ENCODE measurements around the gene IGSF21.

The IGSF21 gene

DNA sequence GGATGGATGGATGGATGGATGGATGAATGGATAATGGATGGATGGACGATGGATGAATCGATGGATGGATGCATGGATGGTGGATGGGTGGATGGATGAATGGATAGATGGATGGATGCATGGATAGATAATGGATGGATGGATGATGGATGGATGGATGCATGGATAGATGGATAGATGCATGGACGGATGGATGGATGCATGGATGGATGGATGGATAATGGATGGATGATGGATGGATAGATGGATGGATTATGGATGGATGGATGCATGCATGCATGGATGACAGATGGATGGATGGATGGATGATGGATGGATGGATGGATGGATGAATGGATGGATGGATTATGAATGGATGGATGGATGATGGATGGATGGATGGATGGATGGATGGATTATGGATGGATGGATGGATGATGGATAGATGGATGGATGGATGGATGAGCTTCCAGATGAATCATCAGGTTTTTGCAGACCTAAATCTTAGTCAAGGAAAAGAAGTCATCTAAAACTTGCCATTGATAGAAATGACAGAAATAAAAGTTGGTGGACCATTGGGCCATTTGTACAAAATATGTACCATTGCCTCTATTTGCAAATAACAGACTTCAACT is 197.7 kb downstream of the IGSF21 start:
- no peak for DNase-seq

DNA sequence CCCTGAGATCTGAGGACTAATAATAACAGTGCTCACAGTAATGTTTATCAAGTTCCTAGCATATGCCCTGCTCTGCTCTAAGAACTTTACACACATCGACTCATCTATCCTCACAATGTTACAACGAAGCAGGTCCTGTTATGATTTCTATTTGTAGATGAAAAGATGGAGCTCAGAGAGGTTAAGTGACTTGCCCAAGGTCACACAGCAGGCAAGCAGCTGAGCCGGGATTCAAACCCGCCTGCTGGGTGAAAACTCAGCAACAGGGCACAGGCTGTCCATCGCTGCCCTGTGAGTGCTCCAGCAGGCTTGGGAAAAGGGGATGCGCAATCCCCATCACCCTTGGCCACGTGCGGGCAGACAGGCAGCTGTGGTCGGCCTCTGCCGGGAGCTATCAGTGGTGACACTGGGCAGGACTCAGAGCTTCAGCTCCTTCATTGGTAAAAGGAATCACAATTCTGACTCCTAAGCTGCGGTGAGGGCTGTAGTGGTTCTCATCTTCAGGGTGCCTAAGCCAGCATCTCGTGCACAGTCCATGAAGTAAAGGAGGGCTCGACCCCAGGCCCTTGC is 199.8 kb downstream of the IGSF21 start:
- no peak for DNase-seq

DNA sequence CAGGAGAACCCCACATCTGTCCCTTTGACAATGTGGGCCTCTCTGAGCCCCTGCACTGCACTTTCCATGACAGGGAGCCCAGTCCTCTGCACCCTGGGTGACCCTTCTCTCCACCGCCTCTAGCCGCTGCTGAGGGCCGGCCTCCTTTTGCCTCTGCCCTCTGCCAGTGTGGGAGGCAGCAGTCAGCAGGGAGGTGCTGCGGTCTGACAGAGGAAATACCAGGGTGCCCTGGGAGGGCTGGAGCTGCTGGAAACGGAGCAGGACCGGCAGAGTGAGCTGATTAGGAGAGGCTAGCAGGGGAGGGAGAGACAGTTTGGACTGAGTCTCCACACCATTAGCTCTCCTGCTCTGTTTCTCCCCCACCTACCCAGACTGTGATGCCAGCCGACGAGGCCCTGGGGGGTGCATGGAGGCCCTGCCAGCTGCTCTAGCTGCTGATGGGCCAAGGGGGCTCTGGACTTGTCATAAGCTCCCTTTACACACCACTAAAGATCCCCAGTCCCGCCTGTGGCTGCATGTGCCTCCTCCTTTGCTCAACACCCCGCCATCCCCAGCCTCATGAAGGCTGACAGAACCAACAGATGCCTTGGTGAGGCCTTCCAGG is 202.1 kb downstream of the IGSF21 start:
- no peak for DNase-seq

DNA sequence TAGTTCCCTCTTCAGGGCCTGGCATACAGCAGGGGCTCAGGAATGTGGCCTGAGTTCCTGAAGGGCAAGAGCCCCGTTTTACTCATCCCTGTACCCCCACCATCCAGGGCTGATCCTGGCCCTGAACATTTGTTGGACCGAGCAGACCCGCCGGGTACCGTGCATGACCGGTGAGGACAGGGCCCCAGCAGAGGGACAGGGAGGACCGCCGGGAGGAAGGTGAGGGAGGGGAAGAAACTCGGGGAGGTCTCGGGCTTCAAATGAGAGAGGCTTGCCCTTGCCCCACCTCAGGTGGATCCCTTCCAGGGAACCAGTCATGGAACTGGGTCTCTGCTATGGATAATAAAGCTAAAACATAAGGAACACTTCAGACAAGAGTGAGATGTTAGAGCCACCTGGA is 205.4 kb downstream of the IGSF21 start:
- no peak for DNase-seq

DNA sequence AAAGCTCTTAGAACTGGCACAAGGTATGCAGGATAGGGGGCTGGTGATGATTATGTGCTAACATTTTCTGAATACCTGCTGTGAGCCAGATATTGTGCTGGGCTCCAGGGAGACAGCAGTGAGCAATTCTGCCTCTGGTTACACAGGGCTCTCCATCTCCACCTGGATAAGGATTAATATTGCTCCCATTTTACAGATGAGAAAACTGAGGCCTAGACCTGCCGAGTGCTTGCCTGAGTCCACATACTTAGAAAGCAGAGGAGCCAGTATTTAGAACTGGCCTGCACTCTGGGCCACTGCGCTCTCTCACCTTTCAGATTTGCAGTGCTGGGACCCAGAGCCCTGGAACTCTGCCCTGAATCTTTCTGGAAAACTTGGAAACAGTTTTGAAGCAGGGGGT is 205.9 kb downstream of the IGSF21 start:
- no peak for DNase-seq

DNA sequence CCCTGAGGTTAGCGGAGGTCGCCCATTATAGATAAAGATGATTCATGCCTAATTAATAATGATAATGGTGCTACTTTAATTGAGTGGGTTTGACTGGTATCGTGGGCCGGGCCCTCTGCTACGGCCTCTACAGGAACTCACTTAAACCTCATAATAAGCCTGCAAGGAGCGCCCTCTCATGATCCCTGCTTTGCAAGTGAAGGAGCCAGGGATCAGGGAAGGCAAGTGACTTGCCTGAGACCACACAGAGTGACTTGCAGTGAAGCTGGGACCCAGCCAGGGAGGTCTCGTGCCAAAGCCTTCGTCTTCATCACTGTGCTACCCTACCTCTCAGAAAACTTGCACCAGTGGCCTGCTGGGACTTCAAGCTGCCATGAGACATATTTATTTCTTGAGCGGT is 206.8 kb downstream of the IGSF21 start:
- no peak for DNase-seq

DNA sequence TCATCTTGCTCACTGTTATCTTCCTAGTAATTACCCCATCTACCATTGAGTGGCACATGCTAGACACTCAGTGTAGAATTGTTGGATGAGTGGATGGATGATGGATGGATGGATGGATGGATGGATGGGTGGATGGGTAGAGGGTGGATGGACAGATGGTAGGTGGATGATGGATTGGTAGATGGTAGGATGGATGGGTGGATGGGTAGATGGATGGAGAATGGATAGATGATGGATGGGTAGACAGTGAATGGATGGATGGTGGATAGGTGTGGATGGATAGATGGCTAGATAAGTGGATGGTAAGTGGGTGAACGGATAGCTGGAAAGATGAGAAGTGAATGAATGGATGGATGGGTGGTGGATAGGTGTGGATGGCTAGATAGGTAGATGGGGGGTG is 207.9 kb downstream of the IGSF21 start:
- DNase-seq, result no peak

DNA sequence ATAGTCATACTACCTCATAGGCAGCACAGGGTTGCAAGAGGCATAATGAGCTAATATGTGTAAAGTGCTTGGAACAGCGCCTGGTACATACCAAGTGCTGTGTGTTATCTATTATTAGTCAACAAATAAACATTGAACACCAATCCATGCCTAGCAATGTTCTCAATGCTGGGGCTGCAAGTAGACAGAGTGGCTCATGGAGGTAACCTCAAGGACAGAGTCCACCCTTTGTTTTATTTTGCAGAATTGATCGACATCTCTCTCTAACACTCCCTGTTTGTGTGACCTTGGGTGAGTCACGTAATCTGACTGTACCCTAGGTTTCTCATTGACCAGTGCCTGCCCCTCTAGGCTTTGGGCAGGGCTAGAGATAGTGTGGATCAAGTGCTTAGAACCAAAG is 209.2 kb downstream of the IGSF21 start:
- no peak for DNase-seq

DNA sequence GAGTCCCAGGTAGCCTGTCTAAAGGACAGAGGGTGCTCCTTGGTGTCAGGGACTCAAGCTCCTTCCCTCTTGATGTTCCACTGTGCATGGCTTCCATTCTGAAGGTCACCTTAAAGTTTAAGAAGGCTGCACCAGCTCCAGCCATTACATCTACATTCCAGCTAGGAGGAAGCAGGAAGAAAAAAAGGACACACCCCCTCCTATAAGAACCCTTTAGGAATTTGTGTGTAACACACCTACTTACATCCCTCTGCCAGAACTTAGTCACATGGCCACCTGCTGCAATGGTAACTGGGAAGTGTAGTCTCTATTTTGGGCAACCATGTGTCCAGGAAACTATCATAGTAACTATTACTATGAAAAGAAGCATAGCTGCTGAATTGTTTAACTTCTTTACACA is 211.5 kb downstream of the IGSF21 start:
- no peak for DNase-seq

DNA sequence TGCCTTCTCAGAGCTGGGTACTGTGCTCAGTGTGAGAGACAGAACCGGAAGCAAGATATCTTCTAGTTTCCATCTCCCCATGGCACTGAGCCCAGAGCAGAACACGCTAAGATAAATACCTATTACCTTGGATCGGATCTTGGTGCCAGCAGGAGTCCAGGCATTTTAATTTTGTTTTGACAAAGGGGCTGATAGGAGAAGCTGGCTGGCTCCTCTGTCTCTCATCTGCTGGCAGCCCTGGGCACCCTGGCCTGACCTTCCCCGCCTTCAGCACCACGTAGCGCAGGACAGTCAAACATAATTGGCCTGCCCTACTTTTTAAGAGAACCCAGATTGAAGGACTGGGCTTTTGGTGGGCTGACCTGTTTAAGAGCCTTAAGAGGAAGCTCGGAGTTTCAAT is 212.5 kb downstream of the IGSF21 start:
- no peak for DNase-seq

DNA sequence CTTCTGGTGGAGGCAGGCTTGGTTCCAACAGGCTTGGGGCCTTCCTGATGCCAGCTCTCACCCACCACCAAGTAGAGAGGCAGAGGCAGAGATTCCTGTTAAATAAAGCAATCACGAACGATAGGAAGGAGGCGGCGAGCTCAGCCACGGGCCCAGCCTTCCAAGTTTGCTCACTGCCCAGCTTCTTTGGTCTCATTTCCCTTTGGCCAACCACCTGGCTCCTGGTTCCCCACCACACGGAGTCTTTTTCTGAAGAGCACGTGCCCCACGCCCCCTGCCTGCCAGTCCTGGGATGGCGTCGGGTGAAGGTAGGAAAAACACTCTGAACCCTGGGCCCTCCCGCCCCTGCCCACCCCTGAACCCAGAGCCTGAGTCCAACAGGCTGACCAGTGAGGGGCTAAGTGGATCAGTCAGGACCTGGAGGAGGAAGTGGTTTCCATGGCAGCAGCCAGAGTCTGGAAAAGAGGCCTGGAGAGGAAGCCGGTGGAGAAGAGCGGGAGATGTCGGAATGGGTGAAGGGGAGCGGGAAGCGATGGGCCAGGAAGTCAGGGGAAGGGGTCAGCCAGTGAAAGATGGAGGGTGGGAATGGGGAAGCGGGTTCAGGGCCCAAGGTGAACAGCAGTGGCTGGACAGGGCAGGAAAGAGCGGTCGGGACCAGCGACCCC is 214.9 kb downstream of the IGSF21 start:
- no peak for DNase-seq

DNA sequence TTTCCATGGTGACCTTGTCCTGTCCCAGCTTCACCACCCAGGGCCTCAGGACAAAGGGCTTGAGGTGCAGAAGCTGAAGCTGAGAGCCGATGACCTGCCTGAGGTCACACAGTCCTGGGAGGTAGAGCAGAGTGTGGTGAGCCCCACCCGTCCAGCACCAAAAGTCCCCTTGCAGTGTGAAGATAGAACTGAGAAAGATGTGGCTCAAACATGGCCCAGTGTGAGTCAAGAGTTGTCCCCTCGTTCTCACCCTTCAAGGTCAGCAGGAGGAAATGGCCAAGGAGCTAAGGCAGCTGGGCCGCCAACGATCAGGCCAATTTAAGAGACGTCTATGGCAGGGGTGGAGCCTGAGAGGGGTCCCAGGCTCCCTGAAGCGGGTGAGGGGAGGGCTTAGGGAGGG is 215.7 kb downstream of the IGSF21 start:
- DNase-seq, result no peak

DNA sequence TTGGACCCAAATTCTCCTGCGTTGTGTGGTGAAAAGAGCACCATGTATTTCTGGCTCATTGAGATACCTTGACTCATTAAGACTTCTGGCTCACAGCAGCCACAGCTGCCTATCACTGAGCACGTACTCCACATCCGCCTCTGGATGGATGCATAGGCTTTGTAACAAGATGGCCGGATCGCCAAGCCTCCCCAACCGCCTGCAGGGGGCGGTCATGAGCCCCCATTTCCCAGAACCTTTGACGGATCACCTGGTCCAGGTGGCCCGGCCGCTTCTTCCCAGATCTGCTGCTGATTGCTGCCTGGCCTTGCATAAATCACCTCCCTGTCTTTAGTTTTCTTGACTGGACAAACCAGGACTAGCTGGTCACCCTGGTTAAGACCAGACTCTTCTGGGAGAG is 216.6 kb downstream of the IGSF21 start:
- DNase-seq, result no peak

DNA sequence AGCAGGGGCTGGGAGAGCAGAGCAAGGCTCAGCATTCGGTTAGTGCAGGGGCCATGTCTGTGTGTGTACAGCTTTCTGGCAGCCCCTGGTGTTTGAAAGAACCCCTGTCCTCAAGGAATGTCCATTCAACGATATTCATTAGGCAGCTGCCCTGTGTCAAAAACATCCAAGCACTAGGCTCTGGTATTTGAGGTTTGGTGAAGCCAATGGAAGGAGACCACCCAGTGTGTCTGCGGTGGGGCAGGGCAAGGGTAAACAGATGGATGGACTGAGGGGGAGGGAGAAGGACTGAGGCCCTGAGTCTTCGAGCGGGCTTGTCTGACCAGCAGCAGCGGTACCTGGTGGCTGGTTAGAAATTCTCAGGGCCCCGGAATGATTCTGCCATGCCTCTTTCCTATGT is 217.5 kb downstream of the IGSF21 start:
- DNase-seq, result no peak

DNA sequence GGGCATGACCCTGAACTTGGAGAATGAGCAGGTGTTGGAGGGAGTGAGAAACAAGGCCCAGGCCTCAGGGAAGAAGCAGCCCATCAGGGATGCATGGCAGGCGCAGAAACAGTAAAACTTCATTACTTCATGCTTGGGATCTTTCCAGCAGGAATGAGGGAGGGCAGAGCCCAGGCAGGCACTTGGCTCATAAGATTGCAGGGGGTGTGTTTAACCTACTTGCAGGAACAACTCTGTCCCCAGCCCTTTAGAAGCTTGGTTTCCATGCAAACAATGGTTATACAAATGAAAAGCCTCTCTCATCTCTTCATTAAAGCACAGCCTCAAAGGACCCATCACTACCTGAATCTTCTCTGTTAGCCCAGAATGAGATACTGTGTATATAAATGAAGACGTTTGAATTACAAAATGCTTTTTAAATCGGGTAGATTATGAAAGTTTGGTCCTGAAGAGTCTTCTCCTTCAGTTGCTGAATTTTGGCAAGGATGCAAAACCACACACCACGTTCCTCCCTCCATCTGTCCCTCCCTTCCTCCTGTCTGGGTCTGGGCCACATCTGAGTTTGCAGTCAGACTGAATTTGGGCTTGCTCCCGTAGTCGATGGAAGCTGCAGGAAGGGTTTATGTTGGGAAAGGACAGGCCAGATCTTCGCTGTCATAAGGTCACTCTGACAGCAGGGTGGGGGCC is 218.8 kb downstream of the IGSF21 start:
- no peak for DNase-seq

DNA sequence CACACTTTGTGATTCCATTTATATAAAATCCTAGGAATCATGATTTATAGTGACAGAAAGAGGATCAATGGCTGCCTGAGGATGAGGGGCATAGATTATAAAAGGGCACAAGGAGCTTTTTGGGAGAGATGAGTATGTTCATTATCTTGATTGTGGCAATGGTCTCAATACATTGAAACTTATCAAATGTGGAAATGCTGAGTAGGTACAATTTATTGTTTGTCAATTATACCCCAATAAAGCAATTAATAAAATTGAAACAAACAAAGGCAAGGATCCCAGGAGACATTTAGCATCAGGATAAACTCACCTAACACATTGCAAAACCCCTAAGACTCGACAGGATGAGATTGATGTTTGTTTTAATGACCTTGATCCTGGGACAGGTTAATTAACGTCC is 220.1 kb downstream of the IGSF21 start:
- DNase-seq, result no peak

DNA sequence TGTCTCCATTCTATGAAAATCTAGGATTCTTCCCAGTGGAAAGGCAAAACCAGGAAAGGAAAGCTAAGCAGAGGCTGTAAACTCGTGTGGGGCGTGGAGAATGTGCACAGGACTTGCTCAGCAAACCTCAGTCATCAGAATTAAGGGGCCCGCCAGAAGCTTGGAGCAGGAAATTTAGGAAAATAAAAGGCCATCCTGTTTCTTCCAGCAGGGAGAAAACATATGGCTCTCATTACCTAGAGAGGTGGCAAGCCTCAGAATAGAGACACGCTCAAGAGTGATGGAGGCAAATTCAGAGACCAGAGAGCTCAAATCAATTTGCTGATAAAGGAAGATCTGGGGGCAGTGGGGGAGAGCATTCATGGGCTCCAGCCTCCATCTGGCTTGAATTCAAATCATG is 221.2 kb downstream of the IGSF21 start:
- no peak for DNase-seq

DNA sequence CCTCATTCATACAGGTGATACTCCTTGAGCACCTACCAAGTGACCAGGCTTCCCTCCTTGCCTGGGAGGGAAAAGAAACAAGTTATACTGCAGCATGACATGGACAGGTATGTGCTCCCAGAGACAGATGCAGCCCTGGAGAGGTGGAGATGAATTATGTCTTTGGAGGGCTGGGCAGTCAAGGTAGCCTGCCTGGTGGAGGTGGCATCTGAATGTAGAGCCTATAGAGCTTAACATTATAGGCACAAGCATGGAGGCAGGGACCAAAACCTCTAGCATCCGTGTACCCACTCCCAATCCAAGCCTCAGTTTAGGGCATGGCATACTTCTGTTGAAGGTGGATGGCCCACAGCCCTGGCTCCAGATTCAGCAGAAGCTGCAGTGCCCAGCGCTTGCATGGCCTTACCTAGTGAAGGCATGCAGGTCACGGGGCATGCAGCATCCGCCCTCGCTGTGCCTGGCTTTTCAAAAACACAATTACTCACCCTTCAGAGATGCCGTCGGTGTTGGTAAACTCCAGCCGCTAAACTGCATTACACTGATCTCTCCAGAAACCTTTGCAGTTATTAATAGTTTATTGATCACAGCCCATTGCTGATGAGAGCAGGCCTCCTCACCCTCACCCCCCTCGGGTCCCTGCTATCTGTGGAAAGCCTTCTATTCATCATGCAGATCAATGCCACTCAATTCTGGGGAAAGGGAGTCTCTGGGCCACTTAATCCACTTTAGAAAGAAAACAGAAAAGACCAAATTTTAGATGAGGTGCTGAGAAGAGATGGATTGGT is 222.1 kb downstream of the IGSF21 start:
- no peak for DNase-seq

DNA sequence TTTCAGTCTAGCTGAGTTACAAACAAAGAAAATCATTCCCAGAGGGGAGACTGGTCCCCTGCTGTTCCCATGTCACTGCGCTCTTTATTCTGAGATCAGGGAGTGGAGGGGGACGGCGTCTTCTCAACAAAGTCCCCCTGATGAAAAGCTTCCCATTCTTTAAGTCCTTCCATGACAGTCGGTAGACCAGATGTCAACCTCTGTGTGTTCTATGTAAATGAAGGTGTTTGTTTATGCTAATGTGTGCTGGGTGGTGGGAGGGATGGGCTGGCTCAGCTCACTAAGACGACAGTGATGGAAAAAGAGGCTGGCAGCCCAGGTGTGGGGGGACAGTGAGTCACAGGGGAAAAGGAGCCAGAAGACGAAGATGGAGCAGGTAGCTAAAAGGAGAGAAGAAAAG is 225.0 kb downstream of the IGSF21 start:
- no peak for DNase-seq

DNA sequence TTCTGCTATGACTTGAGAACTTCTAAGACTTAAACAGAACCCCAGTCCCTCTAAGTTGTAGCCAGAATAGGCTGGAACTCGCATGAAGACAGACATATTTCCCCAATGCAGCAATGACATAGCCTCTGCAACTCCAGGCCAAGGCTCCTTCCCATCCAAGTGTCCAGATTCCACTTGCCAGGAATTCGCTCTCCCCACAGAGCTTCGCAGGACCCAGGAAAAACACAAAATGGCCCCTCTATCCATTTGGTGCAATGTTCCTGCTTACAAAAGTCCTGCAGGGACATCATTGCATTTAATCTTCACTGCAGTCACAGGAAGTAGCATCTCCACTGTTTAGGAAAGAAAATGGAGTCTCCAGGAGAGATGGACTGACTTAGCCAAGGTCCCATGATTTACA is 225.6 kb downstream of the IGSF21 start:
- no peak for DNase-seq

DNA sequence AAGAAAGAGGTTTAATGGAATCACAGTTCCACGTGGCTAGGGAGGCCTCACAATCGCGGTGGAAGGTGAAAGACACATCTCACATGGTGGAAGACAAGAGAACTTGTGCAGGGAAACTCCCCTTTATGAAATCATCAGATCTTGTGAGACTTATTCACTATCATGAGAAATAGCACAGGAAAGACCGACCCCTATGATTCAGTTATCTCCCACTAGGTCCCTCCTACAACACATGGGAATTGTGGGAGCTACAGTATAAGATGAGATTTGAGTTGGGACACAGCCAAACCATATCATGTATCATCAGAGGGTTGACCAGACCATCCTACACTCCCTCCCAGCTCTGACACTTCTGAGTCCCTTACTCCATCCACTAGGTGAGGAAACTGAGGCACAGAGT is 229.2 kb downstream of the IGSF21 start:
- DNase-seq, result peak; percentile 17

DNA sequence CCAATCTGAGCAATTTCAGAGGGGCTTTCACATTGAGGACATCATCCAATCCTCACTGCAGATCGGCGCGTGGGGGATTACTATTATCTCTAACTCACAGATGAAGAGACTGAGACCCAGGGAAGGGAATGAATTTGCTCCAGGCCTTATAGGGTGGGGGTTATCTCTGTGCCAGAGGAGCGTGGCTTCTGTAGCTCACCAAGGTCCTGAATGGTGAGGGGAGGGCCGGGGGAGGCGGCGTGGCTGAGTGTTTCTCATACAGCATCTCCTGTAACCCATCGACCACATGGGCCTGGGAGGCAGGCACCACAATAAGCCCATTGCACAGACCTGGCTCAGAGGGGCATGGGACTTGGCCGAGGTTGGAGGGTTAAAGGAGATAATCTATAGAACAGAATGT is 230.2 kb downstream of the IGSF21 start:
- no peak for DNase-seq

DNA sequence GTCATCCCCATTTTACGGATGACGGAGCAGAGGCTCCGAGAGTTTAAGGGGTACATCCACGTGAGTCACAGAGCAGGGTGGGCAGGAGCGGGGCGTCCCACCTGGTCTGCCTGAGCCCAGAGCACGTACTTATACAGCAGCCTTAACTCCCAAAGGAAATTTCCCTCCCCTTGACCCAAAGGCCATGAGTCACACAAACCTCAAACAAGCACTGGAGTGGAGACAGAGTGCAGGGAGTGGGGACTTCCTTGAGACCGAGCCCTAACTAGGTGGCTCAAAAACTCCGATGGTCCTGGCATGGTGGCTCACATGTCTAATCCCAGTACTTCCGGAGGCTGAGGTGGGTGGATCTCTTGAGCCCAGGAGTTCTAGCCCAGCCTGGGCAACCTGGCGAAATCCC is 231.6 kb downstream of the IGSF21 start:
- no peak for DNase-seq

Data from suppressor macrophage treated with lipopolysaccharide for 4 hours (primary cell).